K562 (cell line): ENCODE measurements around the gene DSEL. TPM values are rescaled to one million over a fixed set of nuclear protein-coding genes. Genes with fewer than 3 reads are reported as not detected.

Experiments used
- ATAC-seq: fragments of 200-7000 bp; cut with Tn5 transposase; 3 replicates; pipeline ENCODE4 v1.9.1; 2020; ENCODE audit warnings: moderate library complexity
- BruUV-seq: library from RNA; stranded (reverse); fragments of 400-500 nt; replicated peaks from 2 replicates; lab custom pipeline; 2021; lab: Mats Ljungman, UMichigan
- CTCF ChIA-PET: fragments of 300-600 bp; formaldehyde crosslinking; extraction: SDS; loops from one replicate; lab custom pipeline; 2021; ENCODE audit warnings: low intra/inter-chr PET ratio; lab: Yijun Ruan, JAX
- POLR2A ChIA-PET: fragments of 300-600, 350-650 bp; sonication (Branson Sonifier 250); formaldehyde crosslinking; extraction: SDS; loops from one replicate; lab custom pipeline; 2021; ENCODE audit warnings: antibody characterized with exemption, inconsistent platforms; lab: Yijun Ruan, JAX
- DNase-seq, 4 experiments: peaks; one replicate each; pipeline versions ENCODE4 v3.0.0 to v3.0.0-alpha.2; 2011 to 2018; ENCODE audit warnings: low spot score in 3 of 4, mixed read lengths in 3 of 4; ENCODE audit errors: extremely low read depth in 1 of 4
- FAIRE-seq: peaks from 2 replicates; lab custom pipeline; 2011; peaks lifted over from hg19 to GRCh38; lab: Jason Lieb, UNC
- H2AFZ ChIP-seq: 2 replicates; pipeline ENCODE4 v1.6.0; 2011; ENCODE audit warnings: low read depth, low read length, control low read depth, inconsistent platforms
- H3K27ac ChIP-seq: fragments of 200-600 bp; 3 replicates; pipeline ENCODE4 v1.8.0; 2011; ENCODE audit warnings: low read depth, mild to moderate bottlenecking, control low read depth, inconsistent platforms, low read length, moderate library complexity, mixed read lengths; ENCODE audit errors: extremely low read depth
- H3K27me3 ChIP-seq, 2 experiments: fragments of 300-600 bp in 1 of 2; 2 replicates in 1 of 2; 3 replicates in 1 of 2; pipeline versions ENCODE4 v1.6.0 to v1.8.0; 2011; ENCODE audit warnings: inconsistent platforms in 2 of 2, low read length in 2 of 2, mild to moderate bottlenecking in 1 of 2, mixed read lengths in 1 of 2, moderate library complexity in 1 of 2; ENCODE audit not compliant: control insufficient read depth in 2 of 2, insufficient read depth in 2 of 2
- H3K36me3 ChIP-seq: fragments of 300-600 bp; 3 replicates; pipeline ENCODE4 v1.8.0; 2011; ENCODE audit warnings: mild to moderate bottlenecking, low read length, inconsistent platforms; ENCODE audit not compliant: control insufficient read depth, insufficient read depth
- H3K4me1 ChIP-seq, 2 experiments: fragments of 200-600 bp in 1 of 2; replicated peaks in 1 of 2; 2 replicates in 1 of 2; 3 replicates in 1 of 2; pipeline versions ENCODE4 v1.5.1 to v1.8.0; 2011; ENCODE audit warnings: inconsistent platforms in 2 of 2, low read length in 2 of 2, mild to moderate bottlenecking in 1 of 2, mixed read lengths in 1 of 2, moderate library complexity in 1 of 2; ENCODE audit not compliant: control insufficient read depth in 2 of 2, insufficient read depth in 2 of 2
- H3K4me2 ChIP-seq: 2 replicates; pipeline ENCODE4 v1.6.1; 2011; ENCODE audit warnings: low read length, control low read depth, inconsistent platforms, mixed read lengths; ENCODE audit not compliant: insufficient read depth
- H3K4me3 ChIP-seq: fragments of 200-600 bp; sonication (generic), shearing (Covaris generic); 2 replicates; pipeline ENCODE4 v1.5.1; 2016; ENCODE audit warnings: control low read depth, inconsistent platforms
- H3K79me2 ChIP-seq: fragments of 200-600 bp; 3 replicates; pipeline ENCODE4 v1.8.0; 2011; ENCODE audit warnings: low read length, inconsistent platforms; ENCODE audit not compliant: control insufficient read depth, insufficient read depth
- H3K9ac ChIP-seq, 2 experiments: 2 replicates each; pipeline versions ENCODE4 v1.6.0 to v1.6.1; 2011; ENCODE audit warnings: low read depth in 2 of 2, low read length in 2 of 2, control low read depth in 1 of 2, inconsistent platforms in 1 of 2, mild to moderate bottlenecking in 1 of 2, mixed read lengths in 1 of 2; ENCODE audit not compliant: insufficient read depth in 1 of 2
- H3K9me1 ChIP-seq: one replicate; pipeline ENCODE4 v1.6.0; 2011; ENCODE audit warnings: inconsistent platforms, mild to moderate bottlenecking, low read length, moderate library complexity; ENCODE audit not compliant: control insufficient read depth, insufficient read depth
- H3K9me3 ChIP-seq: replicated peaks from 2 replicates; pipeline ENCODE4 v1.5.1; 2011; ENCODE audit warnings: low read depth, low read length, inconsistent platforms; ENCODE audit not compliant: control insufficient read depth, insufficient read depth
- H4K20me1 ChIP-seq: replicated peaks from 2 replicates; pipeline ENCODE4 v1.6.1; 2011; ENCODE audit warnings: low read length, inconsistent platforms, mixed read lengths; ENCODE audit not compliant: control insufficient read depth, insufficient read depth
- AFF4 ChIP-seq: sonication (generic); formaldehyde crosslinking; IDR thresholded peaks from 2 replicates; pipeline ENCODE4 v1.8.0; 2023; ENCODE audit warnings: mild to moderate bottlenecking, missing genetic modification reagents
- CLOCK ChIP-seq: fragments of 250-450 bp; sonication (Bioruptor Pico); IDR thresholded peaks from 2 replicates; pipeline ENCODE4 v1.4.0; 2020; ENCODE audit warnings: mild to moderate bottlenecking, moderate library complexity, borderline replicate concordance
- KAT7 ChIP-seq: sonication (generic); formaldehyde crosslinking; IDR thresholded peaks from 2 replicates; pipeline ENCODE4 v1.8.0; 2022; ENCODE audit warnings: missing genetic modification reagents, mild to moderate bottlenecking, borderline replicate concordance
- LARP7 ChIP-seq: fragments of 450-650 bp; IDR thresholded peaks from 2 replicates; pipeline ENCODE4 v1.6.1; 2016
- MEF2A ChIP-seq: IDR thresholded peaks from 2 replicates; pipeline ENCODE4 v1.6.1; 2011; ENCODE audit warnings: low read depth, mild to moderate bottlenecking, low read length, moderate library complexity; ENCODE audit not compliant: control insufficient read depth
- NFRKB ChIP-seq: fragments of 450-650 bp; IDR thresholded peaks from 2 replicates; pipeline ENCODE4 v1.6.1; 2016; ENCODE audit warnings: low read depth
- PBX2 ChIP-seq, 2 experiments: IDR thresholded peaks in 1 of 2; conservative IDR thresholded peaks in 1 of 2; 2 replicates each; pipeline ENCODE4 v1.6.1; 2016; ENCODE audit warnings: low read depth in 2 of 2, mild to moderate bottlenecking in 1 of 2, missing compliant biosample characterization in 1 of 2, missing genetic modification characterization in 1 of 2, moderate library complexity in 1 of 2
- PCBP2 ChIP-seq: fragments of 200-400 bp; formaldehyde crosslinking; IDR thresholded peaks from 2 replicates; pipeline ENCODE4 v1.6.1; 2018; ENCODE audit warnings: low read length, low read depth, mild to moderate bottlenecking, moderate library complexity; ENCODE audit not compliant: poor library complexity, severe bottlenecking
- SMAD3 ChIP-seq: fragments of 450-650 bp; formaldehyde crosslinking; conservative IDR thresholded peaks from 2 replicates; pipeline ENCODE4 v1.4.0; 2020; ENCODE audit warnings: mild to moderate bottlenecking
- ZBTB8A ChIP-seq: fragments of 450-650 bp; IDR thresholded peaks from 2 replicates; pipeline ENCODE4 v1.6.1; 2018; ENCODE audit warnings: mild to moderate bottlenecking, moderate library complexity; ENCODE audit not compliant: partially characterized antibody
- ZNF274 ChIP-seq: IDR thresholded peaks from 2 replicates; pipeline ENCODE4 v1.6.1; 2011; ENCODE audit warnings: low read depth, mild to moderate bottlenecking, low read length, moderate library complexity, borderline replicate concordance
- ZNF766 ChIP-seq: fragments of 200-800 bp; sonication (Bioruptor generic); conservative IDR thresholded peaks from 2 replicates; pipeline ENCODE4 v1.6.1; 2016; ENCODE audit warnings: missing genetic modification characterization, missing compliant biosample characterization
- WGBS: fragments of 100-300 bp; shearing (Covaris generic); methylation state at CpG from one replicate; pipeline ENCODE4 v1.1.6; 2016; ENCODE audit warnings: low coverage, mixed read lengths; ENCODE audit not compliant: insufficient coverage; ENCODE audit errors: missing lambda C conversion rate; 5-methylcytosine and 5-hydroxymethylcytosine counted together
- in situ Hi-C: fragments of 300-500 bp; cut with MboI; formaldehyde crosslinking; loops from 4 replicates; pipeline ENCODE4 v1.15.0; 2018; ENCODE audit warnings: inconsistent platforms, mixed read lengths
- intact Hi-C: fragments of 100-400 bp; cut with micrococcal nuclease; formaldehyde crosslinking; loops from 2 replicates; pipeline ENCODE4 v1.14.2; 2022
- polyA plus RNA-seq, 8 experiments: library from polyadenylated mRNA; depleted of rRNA in 4 of 8; stranded (reverse) in 5 of 8; unstranded in 3 of 8; fragments of >200 nt; fragmentation: Nextera tagmentation in 2 of 8; fragmentation: Illumina TruSeq in 1 of 8; extraction: Ambion mirVana in 2 of 8; extraction: Trizol in 1 of 8; gene quantifications; 2 replicates each; pipeline versions ENCODE4 v1.2.1 to v1.2.3, GENCODE V29; 2011 to 2014; ENCODE audit warnings: inconsistent platforms in 1 of 8, missing spikeins in 1 of 8
- total RNA-seq, 7 experiments: library from RNA; depleted of rRNA in 6 of 7; stranded (reverse); fragments of >200 nt in 6 of 7; fragmentation: Illumina TruSeq in 2 of 7; extraction: Trizol in 2 of 7; gene quantifications; 2 replicates each; pipeline versions ENCODE4 v1.2.1 to v1.2.3, GENCODE V29; 2011 to 2021; ENCODE audit warnings: low replicate concordance in 1 of 7

Gene DSEL
- total and polyA plus RNA-seq, 9 of the 15 experiments (the other 6 are each of a cell fraction or from before 2014, with no cell fraction given): under 0.01 to 0.04 (median 0.01) TPM; not detected in 3

- intact Hi-C loops: loop anchor here (10.0 kb wide), 3 partner anchors 1110 to 1220 kb away; no protein-coding TSS in a partner anchor
- no peak for FAIRE-seq
- no peaks in the 10 kb centered on the region for H3K79me2 ChIP-seq
Measured at GRCh38 chr18:67514465-67514864, 2.1 kb downstream of the DSEL start.

More at GRCh38 chr18:67514465-67514864, 2.1 kb downstream of the DSEL start:
- no TSS peak for BruUV-seq
- H3K9ac ChIP-seq: no peak overlapping the region
- WGBS: 0% methylated on average over 3 of the region's 3 CpGs
- CTCF ChIA-PET: no interaction called here
- no peak overlapping the region for H3K4me3 ChIP-seq
- H3K4me1 ChIP-seq: peaks cover 0 to 7% of the 10 kb centered on the region in 2 experiments; a peak in 3 of 5 replicates
- POLR2A ChIA-PET: no interaction called here
- in situ Hi-C loops: no loop called here
- no peak overlapping the region for H3K27ac ChIP-seq
- H3K4me2 ChIP-seq: no peak overlapping the region
- no peak for DNase-seq
- TF ChIP-seq CLOCK (CRISPR knock-in tag) (no peak), KAT7 (CRISPR knock-in tag) (no peak), PCBP2 (no peak), SMAD3 (CRISPR knock-in tag) (no peak), AFF4 (CRISPR knock-in tag) (no peak), MEF2A (no peak), ZNF766 (CRISPR knock-in tag) (no peak), PBX2 (CRISPR knock-in tag; IDR thresholded peaks at IDR 0.05; ENCODE audit: low read depth) (no peak), PBX2 (tag; conservative IDR thresholded peaks at IDR 0.05; ENCODE audit: low read depth) (no peak), ZNF274 (no peak), NFRKB (no peak), LARP7 (no peak), ZBTB8A (no peak)
- ATAC-seq: no peak
- H2AFZ ChIP-seq: no peak overlapping the region
- H3K9me3 ChIP-seq: no peaks in the 10 kb centered on the region
- no peaks in the 10 kb centered on the region for H3K36me3 ChIP-seq
- H3K9me1 ChIP-seq: no peaks in the 10 kb centered on the region
- H3K27me3 ChIP-seq: no peaks in the 10 kb centered on the region
- H4K20me1 ChIP-seq: no peaks in the 10 kb centered on the region
